Activated CD4-positive, alpha-beta T cell treated with anti-CD3 and anti-CD28 coated beads for 24 hours (primary cell): ENCODE measurements around the gene C10orf90.

Experiments used
- DNase-seq, 2 donors: peaks; one replicate each; pipeline ENCODE4 v3.0.0-alpha.2; 2020; ENCODE audit warnings: low read depth in 2 of 2

Gene C10orf90

GRCh38 chr10:126538439-126539135 is 131.9 kb downstream of the C10orf90 start:
- DNase-seq: no peak

DNA sequence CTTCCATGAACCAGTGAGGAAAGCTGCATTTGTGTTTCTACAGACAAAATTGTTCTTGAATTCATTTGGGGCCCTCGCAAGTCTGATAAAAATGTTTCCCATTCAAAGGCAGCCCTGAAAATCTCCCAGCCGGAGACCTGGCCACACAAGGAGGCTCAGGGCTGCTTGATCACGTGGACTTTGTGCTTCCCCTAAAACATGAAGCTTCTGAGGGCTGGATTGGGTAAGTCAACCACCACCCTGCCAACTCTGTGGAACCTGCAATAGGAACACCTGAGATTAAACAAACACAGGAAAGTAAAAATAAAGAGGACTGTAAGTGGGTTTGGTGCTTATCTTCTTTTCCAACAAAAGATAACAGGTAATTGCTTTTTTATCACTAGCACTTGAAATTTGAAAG is 133.8 kb downstream of the C10orf90 start:
- no peak for DNase-seq

- no peak for DNase-seq
Measured at GRCh38 chr10:126536148-126536547, 134.3 kb downstream of the C10orf90 start.

DNA sequence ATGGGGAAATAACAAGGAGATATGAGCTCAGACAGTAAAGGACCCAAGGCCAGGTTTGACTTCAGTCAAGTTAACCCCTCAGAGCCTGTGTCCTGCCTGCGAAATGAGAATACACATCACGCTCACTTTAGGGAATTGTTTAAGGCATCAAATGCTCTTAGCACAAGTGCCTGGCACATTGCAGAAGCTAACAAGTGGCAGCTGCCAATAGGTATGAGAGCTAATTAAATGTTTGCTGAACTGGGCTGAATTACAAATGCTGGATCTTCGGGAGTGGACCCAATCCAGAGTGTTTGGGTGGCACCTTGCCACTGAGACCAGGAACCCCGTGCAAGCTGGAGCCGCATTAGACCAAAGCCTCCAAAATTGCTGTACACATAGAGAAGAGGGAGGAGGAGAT is 136.8 kb downstream of the C10orf90 start:
- no peak for DNase-seq

DNA sequence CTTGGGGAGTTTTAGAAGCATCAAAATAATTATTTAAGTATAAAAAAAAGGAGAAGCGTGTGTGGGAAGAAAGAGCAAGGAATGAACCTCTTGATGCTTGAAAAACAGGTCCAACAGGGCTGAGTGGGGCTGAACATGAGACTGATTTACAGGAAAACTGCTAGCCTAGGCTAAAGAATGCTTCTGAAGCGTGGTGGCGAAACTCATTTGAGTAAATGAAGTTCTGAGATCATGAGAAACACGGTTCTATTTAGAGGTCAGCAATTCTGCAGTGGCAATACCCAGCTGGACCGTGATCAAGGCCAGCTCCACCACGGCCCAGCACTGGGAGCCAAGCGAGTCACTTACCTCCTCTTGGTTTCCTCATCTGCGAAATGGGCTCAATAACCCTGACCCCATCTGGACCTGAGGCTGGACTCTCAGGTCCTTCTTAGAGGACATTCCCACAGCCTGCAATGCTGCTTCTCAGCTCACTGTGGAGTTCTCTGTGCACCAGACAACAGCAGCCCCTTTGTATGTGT is 142.1 kb downstream of the C10orf90 start:
- DNase-seq: no peak

DNA sequence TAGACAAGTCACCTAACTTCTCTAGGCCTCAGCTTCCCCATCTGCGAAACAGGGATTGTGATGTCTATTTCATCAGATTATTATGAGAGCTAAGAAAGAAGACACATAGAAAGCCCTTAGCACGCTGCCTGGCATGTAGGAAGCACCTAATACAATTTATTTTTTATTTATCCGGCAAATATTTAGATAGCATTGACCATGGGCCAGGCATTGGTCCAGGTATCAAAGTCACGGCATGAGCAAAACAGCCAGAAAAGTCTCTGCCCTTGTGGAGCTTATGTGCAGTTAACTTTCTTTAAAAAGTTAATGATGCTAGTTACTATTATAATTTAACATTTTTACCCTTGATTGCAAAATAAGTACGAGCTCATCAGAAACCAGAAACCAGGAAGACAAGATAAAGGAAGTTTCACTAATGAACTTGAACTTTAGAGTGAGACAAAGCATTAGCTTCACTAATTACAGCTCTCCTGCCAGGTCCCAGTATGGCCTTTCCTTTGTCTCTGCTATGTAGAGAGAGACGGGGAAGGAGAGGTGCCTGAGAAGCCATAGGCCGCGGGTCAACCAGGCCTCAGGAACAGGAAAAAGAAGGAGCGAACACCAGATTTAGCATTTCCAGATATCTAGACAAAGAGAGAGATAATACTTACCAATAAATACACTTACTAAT is 142.7 kb downstream of the C10orf90 start:
- no peak for DNase-seq

GRCh38 chr10:126525326-126525725 is 145.2 kb downstream of the C10orf90 start:
- DNase-seq: no peak

DNA sequence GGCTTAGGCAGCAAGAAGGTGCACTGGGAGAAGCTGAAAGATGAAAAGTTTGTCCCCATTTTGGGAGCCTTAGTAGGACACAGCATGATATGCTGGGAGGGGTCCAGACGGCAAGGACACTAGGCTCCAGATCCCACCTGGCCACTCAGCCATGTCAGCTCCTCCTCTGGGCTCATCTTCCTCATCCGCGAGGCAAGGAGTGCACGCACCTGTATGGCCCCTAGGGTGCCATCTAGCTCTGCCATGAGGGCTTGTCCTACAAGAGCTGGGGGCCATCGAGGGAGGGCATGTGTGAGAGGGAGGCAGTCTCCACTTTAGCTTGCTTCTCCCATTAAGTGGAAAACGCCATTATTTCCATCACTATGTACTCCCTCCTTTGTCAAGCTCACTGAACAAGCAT is 146.0 kb downstream of the C10orf90 start:
- no peak for DNase-seq

DNA sequence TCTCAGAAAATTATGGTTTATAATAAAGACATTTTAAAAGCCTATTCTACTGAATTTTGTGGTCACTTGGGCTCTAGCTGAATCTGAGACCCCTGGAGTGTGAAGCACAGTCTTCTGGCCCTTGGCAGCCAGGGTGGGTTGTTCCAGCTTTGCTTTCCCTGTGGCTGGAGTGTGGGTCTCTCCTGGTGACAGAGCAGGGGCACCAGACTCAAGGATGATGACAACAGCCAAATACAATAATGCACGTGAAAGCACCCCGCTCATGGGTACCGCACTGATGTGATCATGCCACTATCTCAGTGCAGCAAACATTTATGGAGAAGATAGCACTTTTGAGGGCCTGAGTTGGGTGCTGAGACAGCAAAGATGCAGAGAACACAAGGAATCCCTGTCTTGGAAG is 147.4 kb downstream of the C10orf90 start:
- DNase-seq: no peak

DNA sequence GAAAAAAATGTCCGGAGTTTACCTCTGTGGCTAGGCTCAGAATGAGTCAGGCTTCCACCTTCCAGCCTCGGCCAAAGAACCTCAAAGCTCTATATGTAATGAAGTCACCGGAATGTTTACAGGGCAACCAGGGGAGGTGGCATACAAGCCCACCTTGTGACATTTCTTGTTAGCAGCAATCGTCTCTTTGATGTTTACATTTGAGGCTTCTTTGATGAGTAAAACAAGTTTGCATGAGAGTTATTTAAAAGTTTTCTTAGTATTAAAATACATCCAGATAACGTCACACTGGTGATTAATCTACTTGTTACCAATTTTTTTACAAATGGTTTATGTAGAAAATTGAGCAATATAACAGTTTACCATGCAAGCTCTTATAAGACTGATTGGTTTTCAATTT is 149.1 kb downstream of the C10orf90 start:
- DNase-seq: no peak

- no peak for DNase-seq
Measured at GRCh38 chr10:126520751-126521317, 149.7 kb downstream of the C10orf90 start.

- DNase-seq: no peak
Measured at GRCh38 chr10:126519992-126520391, 150.5 kb downstream of the C10orf90 start.

GRCh38 chr10:126519185-126519584 is 151.3 kb downstream of the C10orf90 start:
- no peak for DNase-seq

DNA sequence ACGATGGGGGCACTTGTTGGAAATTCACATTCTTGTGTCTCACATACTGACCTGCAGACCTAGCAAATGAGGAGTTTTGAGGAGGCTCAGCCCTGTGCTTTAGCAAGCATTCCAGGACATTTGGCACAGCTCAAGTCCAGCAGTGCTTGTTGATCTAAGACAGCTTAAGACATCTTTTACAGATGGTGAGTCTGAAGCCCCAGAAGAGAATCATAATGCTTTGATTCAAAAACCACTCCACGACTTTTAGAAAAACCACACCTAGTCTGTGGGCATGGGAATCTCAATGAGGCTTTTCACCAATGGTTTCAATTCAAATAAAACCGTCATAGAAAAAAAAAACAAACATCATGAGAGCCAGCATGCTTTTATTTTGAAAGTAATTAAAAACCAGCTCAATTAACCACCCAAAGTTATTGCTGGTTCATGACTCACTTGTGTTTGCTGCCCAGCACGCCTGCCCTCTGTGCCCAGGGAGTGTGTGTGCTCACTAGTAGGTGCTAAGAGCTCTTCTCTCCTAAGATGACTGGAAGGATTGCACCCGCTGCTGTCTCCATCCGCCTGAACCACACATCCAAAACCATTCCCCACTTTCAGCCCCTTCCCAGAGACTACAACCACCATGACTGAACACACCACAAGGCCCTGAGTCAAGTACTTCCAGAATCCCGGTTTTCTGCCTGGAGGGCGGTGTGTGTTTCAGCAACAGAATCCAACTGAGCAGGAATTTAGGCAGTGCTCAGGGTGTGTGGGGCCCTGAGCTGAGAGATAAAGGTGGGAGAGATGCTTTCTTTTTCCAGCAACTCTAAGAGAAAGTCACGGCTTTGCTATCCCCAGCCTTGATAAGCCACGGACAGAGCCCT is 152.0 kb downstream of the C10orf90 start:
- no peak for DNase-seq

DNA sequence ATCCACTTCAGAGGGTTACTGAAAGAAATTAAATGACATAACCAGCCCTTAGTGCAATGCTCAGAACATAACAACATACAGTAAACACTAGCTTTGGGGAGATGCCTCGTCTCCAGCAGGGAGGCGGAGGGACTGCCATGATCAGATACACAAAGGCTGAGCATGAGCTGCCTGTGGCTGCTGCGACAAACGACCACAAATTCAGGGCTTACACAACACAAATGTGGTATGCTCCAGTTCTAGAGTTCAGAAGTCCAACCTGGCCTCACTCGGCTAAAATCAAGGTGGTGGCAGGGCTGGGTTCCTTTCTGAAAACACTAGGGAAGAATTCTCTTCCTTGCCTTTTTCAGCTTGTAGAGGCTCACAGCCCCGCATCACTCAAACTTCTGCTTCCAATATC is 154.0 kb downstream of the C10orf90 start:
- no peak for DNase-seq

DNA sequence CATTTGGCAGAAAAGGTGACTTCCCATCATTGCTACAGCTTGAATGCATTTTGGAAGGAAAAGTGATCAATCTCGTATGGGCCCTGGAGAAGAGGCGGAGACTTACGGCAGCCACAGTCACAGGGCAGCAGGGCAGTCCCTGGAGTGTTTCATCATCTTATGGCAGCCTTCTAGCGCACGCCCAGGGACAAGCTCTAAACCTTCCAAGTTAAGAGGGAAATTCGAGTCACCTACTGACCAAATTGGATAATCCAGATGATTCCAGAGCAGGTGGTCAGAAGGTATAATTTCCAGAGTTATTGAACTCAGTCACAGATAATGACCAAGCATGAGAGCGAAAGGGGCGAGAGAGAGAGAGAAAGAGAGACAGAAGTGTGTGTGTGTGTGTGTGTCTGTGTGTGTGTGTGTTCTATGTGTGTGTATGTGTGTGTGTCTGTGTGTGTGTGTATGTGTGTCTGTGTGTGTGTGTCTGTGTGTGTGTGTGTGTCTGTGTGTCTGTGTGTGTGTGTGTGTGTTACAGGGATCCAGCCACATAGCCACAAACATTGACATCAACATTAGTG is 158.5 kb downstream of the C10orf90 start:
- DNase-seq: no peak

- DNase-seq: no peak
Measured at GRCh38 chr10:126509182-126509581, 161.3 kb downstream of the C10orf90 start.

DNA sequence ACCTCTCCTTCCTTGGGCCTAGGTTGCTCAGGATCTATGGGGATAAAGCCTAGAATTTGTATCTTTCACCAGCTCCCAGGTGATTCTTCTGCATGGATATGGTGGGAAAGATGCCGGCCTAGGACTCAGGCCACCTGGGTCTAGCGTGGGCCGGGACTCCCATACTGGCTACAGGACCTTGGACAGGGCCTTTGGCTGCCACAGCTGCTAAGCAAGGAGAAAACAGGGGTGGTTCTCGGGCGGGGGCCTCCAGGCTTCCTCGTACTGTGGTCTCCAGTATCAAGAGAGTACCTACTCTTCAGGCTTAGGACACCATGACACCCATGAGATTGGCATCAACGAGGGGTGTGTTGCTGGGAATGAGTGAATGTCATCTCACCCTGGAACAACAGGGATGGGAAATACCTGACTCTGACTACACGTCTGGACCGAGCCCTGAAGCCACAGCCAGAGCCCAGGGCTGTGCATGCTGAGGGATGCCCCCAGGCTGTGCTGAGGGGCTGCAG is 161.9 kb downstream of the C10orf90 start:
- no peak for DNase-seq

- DNase-seq: no peak
Measured at GRCh38 chr10:126504761-126505112, 165.8 kb downstream of the C10orf90 start.

DNA sequence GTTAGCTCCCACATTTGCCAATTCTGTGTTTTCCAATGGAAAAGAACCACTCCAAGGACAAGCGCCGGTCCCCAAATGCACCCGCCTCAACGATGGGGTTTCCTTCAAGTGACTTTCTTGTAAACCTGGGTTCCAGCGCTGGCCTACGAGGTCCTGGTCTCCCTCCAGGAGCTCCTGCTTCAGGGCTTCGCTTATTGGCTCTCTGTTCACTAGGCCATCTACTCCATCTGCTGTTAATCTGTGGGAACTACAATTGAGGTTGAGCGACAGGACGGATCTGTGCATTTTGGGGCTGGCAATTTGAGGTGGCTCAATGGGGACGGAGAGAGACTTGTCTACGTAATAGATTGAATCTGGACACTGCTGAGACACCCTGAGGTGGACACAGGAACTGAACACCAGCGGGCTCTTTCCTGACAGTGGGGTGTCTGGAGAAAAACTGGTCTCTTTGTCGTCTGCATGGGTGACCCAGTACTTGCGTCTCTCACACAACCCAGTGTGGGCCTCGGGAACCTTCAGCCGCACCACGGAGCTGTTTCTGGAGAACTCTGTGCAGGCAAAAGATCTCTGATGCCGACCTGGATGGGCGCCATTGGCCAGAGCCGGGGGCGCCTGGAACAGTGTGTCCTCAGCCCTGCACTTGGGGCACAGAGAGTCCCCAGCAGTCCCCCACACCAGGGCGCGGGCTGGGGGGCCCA is 166.3 kb downstream of the C10orf90 start:
- DNase-seq: no peak
